Measurements from ENCODE around the gene TNFAIP8L1. TPM values are rescaled to one million over a fixed set of nuclear protein-coding genes. Genes with fewer than 3 reads are reported as not detected.

Gene TNFAIP8L1
- polyA plus RNA-seq, 1 donor (not counting 4 experiments of a cell fraction or from before 2014, with no cell fraction given), result 4.7 TPM

DNA sequence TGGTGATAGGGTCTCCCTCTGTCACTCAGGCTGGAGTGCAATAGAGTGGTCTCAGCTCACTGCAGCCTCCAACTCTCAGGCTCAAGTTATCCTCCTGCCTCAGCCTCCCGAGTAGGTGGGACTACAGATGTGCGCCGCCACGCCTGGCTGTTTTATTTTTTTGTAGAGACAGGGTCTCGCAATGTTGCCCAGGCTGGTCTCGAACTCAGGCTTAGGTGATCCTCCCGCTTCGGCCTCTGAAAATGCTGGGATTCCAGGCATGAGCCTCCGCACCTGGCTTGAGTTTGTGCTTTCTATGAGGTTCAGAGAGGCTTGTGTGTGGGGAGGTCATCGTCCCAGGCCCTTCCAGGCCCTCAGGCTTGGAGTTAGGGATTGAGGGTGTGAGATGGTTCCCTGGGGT is 39.2 kb upstream of the TNFAIP8L1 start:
- H3K36me3 ChIP-seq (ENCODE audit: control insufficient read depth in 2 of 2, extremely low read depth in 1 of 2, insufficient read depth in 2 of 2, low read length in 2 of 2), result no peaks in the 10 kb centered on the region
- H3K27me3 ChIP-seq (ENCODE audit: control insufficient read depth, extremely low read depth, insufficient read depth, low read length), result no peaks in the 10 kb centered on the region
- no peaks in the 10 kb centered on the region for H4K20me1 ChIP-seq (ENCODE audit: control insufficient read depth, extremely low read depth, insufficient read depth, low read length)
- no peaks in the 10 kb centered on the region for H3K9me1 ChIP-seq (ENCODE audit: control insufficient read depth, extremely low read depth, insufficient read depth, low read length)
- no peak for TF ChIP-seq EZH2 (IDR thresholded peaks at IDR 0.05; ENCODE audit: low read length)
- TF ChIP-seq, protein P1, sequence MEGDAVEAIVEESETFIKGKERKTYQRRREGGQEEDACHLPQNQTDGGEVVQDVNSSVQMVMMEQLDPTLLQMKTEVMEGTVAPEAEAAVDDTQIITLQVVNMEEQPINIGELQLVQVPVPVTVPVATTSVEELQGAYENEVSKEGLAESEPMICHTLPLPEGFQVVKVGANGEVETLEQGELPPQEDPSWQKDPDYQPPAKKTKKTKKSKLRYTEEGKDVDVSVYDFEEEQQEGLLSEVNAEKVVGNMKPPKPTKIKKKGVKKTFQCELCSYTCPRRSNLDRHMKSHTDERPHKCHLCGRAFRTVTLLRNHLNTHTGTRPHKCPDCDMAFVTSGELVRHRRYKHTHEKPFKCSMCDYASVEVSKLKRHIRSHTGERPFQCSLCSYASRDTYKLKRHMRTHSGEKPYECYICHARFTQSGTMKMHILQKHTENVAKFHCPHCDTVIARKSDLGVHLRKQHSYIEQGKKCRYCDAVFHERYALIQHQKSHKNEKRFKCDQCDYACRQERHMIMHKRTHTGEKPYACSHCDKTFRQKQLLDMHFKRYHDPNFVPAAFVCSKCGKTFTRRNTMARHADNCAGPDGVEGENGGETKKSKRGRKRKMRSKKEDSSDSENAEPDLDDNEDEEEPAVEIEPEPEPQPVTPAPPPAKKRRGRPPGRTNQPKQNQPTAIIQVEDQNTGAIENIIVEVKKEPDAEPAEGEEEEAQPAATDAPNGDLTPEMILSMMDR (optimal IDR thresholded peaks at IDR 0.05 in 1 of 3, IDR thresholded peaks at IDR 0.05 in 1 of 3, conservative IDR thresholded peaks at IDR 0.05 in 1 of 3; ENCODE audit: extremely low read depth in 1 of 3, insufficient read depth in 2 of 3, low read length in 3 of 3), result no peak
- no peaks in the 10 kb centered on the region for H3K9me3 ChIP-seq (ENCODE audit: control insufficient read depth, low read depth, low read length)
- FAIRE-seq (no peak), DNase-seq (ENCODE audit: low read depth, low spot score) (no peak)
- no peaks in the 10 kb centered on the region for H3K79me2 ChIP-seq (ENCODE audit: control insufficient read depth, insufficient read depth, low read length)
- H3K27ac ChIP-seq (ENCODE audit: control insufficient read depth, insufficient read depth, low read length), result no peak overlapping the region
- H3K9ac ChIP-seq (ENCODE audit: control insufficient read depth, extremely low read depth, insufficient read depth, low read length), result no peak overlapping the region
- dilution Hi-C loops (cut with MboI; ENCODE audit: extremely low pct_ligation_motif_present, low sequenced_read_pairs), result no loop called here
- H3K4me1 ChIP-seq (ENCODE audit: control insufficient read depth, extremely low read depth, insufficient read depth, low read length), result peaks cover 2% of the 10 kb centered on the region
- H3K4me3 ChIP-seq (ENCODE audit: control insufficient read depth in 2 of 3, extremely low read depth in 1 of 3, insufficient read depth in 2 of 3, low read depth in 1 of 3, low read length in 3 of 3), result no peak overlapping the region
- no peak overlapping the region for H2AFZ ChIP-seq (ENCODE audit: control insufficient read depth, low read length)
- H3K4me2 ChIP-seq (ENCODE audit: control insufficient read depth, extremely low read depth, insufficient read depth, low read depth, low read length), result no peak overlapping the region

- no peak for DNase-seq (ENCODE audit: low read depth, low spot score)
- Histone ChIP-seq H3K27me3 (ENCODE audit: control insufficient read depth, extremely low read depth, insufficient read depth, low read length) (no peaks in the 10 kb centered on the region), H2AFZ (ENCODE audit: control insufficient read depth, low read length) (no peak overlapping the region), H3K79me2 (ENCODE audit: control insufficient read depth, insufficient read depth, low read length) (no peaks in the 10 kb centered on the region), H3K27ac (ENCODE audit: control insufficient read depth, insufficient read depth, low read length) (no peak overlapping the region), H3K9ac (ENCODE audit: control insufficient read depth, extremely low read depth, insufficient read depth, low read length) (no peak overlapping the region), H3K4me3 (ENCODE audit: control insufficient read depth in 2 of 3, extremely low read depth in 1 of 3, insufficient read depth in 2 of 3, low read depth in 1 of 3, low read length in 3 of 3) (no peak overlapping the region), H3K4me2 (ENCODE audit: control insufficient read depth, extremely low read depth, insufficient read depth, low read depth, low read length) (no peak overlapping the region), H3K9me3 (ENCODE audit: control insufficient read depth, low read depth, low read length) (no peaks in the 10 kb centered on the region), H4K20me1 (ENCODE audit: control insufficient read depth, extremely low read depth, insufficient read depth, low read length) (no peaks in the 10 kb centered on the region), H3K4me1 (ENCODE audit: control insufficient read depth, extremely low read depth, insufficient read depth, low read length) (peaks cover 2% of the 10 kb centered on the region), H3K36me3 (ENCODE audit: control insufficient read depth in 2 of 2, extremely low read depth in 1 of 2, insufficient read depth in 2 of 2, low read length in 2 of 2) (no peaks in the 10 kb centered on the region), H3K9me1 (ENCODE audit: control insufficient read depth, extremely low read depth, insufficient read depth, low read length) (no peaks in the 10 kb centered on the region)
- TF ChIP-seq, protein P1 (optimal IDR thresholded peaks at IDR 0.05 in 1 of 3, IDR thresholded peaks at IDR 0.05 in 1 of 3, conservative IDR thresholded peaks at IDR 0.05 in 1 of 3; ENCODE audit: extremely low read depth in 1 of 3, insufficient read depth in 2 of 3, low read length in 3 of 3), result no peak
- no peak for TF ChIP-seq EZH2 (IDR thresholded peaks at IDR 0.05; ENCODE audit: low read length)
- dilution Hi-C loops (cut with MboI; ENCODE audit: extremely low pct_ligation_motif_present, low sequenced_read_pairs), result no loop called here
- FAIRE-seq, result no peak
Measured at GRCh38 chr19:4600893-4601292, 38.4 kb upstream of the TNFAIP8L1 start.

All from keratinocyte (primary cell).